ENCODE results near the gene SLC16A5.

GRCh38 chr17:75074532-75074931, 13.2 kb upstream of the SLC16A5 start:
- TF ChIP-seq CTCF (IDR thresholded peaks at IDR 0.05) (no peak), POLR2A (IDR thresholded peaks at IDR 0.05) (no peak)
